CD4-positive, alpha-beta T cell treated with Interleukin-10 for 1 hour (primary cell): ENCODE measurements around the gene SPATA2.
"Not testable (repeated sequence)": the region's sequence is repeated elsewhere in the genome, so short reads cannot be mapped to it uniquely, and the experiment has no call there.

Experiments
- DNase-seq: peaks from one replicate; pipeline ENCODE4 v3.0.0-alpha.2; 2020

SPATA2 gene

GRCh38 chr20:49915380-49916145, at the start of gene SPATA2:
Gene SPATA2, minus strand, starts transcription at chr20:49915529. Its CDS starts 7,039 bp downstream, at chr20:49908490.
- DNase-seq, result peak; percentile 94

- DNase-seq, result no peak
These were observed 46.1 kb upstream of the SPATA2 start for GRCh38 chr20:49961413-49961812.

DNA sequence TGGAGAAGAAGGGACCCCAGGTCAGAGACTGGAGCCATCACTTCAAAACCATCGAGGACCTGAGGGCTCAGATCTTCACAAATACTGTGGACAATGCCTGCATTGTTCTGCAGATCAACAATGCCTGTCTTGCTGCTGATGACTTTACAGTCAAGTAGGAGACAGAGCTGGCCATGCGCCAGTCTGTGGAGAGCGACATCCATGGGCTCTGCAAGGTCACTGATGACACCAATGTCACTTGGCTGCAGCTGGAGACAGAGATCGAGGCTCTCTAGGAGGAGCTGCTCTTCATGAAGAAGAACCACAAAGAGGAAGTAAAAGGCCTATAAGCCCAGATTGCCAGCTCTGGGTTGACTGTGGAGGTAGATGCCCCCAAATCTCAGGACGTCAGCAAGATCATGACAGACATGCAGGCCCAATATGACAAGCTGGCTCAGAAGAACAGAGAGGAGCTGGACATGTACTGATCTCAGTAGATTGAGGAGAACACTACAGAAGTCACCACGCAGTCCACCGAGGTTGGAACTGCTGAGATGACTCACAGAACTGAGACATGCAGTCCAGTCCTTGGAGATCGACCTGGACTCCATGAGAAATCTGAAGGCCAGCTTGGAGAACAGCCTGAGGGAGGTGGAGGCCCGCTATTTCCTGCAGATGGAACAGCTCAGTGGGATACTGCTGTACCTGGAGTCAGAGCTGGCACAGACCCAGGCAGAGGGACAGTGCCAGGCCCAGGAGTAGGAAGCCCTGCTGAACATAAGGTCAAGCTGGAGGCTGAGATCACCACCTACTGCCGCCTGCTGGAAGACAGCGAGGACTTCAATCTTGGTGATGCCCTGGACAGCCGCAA, 42.0 kb upstream of the SPATA2 start:
- not testable (repeated sequence) for DNase-seq

GRCh38 chr20:49956689-49957088, 41.4 kb upstream of the SPATA2 start:
- no peak for DNase-seq

DNA sequence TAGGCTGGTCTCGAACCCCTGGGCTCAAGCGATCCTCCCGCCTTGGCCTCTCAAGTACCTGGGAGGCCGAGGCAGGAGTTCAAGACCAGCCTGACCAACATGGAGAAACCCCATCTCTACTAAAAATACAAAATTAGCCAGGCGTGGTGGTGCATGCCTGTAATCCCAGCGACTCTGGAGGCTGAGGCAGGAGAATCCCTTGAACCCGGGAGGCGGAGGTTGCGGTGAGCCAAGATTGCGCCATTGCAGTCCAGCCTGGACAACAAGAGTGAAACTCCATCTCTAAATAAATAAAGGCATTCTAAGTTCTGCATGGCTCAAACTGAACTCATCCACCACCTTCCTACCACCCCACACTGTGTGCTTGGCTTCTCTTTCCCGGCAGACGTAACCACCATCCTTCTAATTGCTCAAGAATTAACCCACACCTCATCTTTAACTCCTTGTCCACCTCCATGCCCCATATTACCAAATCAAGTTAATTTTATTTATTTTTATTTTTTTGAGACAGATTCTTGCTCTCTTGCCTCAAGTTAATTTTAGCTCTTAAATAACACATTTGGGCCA, 40.6 kb upstream of the SPATA2 start:
- DNase-seq, result not testable (repeated sequence)

DNA sequence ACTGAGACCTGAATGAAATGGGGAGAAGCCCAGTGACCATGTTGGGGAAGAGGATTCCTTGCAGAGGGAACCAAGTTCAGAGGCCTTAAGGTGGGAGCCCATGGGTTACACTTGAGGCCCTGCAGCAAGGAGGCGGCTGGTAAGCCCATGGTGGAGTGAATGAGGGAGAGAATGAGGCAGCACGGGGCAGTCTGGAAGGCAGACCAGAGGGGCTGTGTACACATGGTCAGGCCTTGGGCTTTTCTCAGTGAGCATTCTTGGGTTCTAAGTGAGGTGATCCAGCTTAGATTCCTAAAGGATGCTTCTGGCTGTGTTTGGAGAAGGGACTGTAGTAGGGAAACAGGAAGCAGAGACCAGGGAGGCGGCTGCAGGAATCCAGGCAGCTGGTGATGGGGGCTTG, 39.8 kb upstream of the SPATA2 start:
- DNase-seq, result no peak

DNA sequence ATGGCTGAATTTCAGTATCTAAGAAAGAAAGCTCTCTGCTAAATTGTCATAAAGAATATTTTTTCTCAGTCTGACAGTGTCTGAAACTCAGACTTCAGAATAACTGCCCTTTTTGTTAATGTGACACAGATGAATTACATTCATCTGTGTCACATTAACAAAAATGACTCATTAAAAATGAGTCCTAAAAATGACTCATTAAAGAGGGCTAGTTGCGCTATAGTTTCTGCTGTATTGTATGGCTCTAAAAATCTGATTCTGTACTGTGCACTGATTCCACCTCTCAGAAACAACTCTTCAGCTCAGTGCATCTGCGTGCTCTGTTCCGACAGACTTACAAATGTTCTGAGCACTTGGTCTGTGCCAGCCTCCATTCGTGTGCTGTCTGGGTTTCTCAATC, 35.8 kb upstream of the SPATA2 start:
- no peak for DNase-seq

GRCh38 chr20:49948809-49949507, 33.6 kb upstream of the SPATA2 start:
- DNase-seq, result no peak

DNA sequence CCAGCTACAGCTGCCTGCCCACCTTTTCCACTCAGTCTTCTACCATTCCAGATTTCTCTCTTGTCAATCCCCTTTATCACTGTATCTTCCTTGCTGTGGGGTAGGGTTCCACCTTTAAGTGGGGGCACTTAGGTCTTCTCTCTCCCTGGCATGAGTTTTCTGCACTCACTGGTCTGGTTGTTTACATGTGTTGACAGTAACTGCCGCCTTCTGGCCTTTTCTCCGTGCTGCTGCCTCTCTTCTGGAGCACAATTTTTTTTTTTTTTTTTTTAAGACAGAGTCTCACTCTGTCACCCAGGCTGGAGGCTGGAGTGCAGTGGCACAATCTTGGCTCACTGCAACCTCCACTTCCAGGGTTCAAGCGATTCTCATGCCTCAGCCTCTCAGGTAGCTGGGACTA, 32.8 kb upstream of the SPATA2 start:
- DNase-seq, result no peak

GRCh38 chr20:49945701-49946477, 30.6 kb upstream of the SPATA2 start:
- no peak for DNase-seq

GRCh38 chr20:49945306-49945700, 30.0 kb upstream of the SPATA2 start:
- no peak for DNase-seq

DNA sequence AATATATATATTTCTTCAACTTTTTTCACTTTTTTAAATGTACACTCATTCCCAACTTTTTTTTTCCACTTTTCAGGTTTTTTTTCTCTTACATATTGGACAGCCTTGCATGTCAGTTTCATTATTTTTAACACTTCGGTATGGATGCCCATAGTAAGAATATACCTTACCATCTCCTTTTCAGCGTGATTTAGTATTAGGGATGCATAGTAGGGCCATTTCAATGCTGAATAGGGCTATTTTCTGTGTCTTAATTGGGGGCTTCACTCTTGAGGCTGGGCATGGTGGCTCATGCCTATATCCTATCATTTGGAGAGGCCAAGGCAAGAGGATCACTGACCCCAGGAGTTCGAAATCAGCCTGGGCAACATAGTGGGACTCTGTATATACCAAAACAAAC, 27.6 kb upstream of the SPATA2 start:
- DNase-seq, result no peak

- DNase-seq, result no peak
These were observed 27.0 kb upstream of the SPATA2 start for GRCh38 chr20:49942303-49942702.

- DNase-seq, result no peak
These were observed 26.1 kb upstream of the SPATA2 start for GRCh38 chr20:49941456-49941855.

- no peak for DNase-seq
These were observed 23.1 kb upstream of the SPATA2 start for GRCh38 chr20:49938173-49939163.

GRCh38 chr20:49937027-49937929, 21.9 kb upstream of the SPATA2 start:
- peak; percentile 26 for DNase-seq

DNA sequence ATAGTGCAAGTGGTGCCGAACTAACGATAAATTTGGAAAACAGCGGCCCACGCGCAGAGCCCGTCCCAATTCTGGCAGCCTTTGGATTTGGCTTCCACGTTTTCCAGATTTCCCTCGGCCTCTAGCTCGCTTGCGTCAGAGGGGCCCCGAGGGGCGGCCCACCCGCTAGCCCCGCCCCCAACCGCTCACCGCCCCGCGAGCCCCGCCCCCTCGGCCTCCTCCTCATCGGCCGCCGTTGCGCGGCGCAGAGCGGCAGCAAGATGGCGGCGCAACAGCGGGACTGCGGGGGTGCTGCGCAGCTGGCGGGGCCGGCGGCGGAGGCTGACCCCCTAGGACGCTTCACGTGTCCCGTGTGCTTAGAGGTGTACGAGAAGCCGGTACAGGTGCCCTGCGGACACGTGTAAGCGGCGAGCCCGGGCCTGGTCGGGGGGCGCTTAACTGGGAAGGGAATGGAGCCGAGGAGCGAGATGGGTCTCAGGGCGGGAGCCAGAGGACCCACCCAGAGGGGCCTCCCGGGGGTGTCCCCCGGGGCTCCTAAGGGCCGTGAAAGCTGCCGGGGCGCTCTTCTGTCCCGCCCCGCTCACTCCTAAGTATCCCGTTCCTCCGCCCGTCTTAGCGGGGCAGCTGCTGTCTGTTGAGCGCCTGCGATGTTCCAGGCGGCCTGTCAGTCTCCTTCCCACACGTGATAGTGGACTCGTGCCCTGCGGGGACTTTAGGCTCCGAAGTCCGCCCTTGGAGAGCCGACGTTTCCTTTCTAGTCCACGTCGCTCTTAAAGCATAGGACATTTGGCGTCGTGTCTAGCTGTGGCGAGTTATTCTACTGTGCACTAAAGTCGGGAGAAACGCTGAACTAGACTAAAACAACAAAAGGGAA, 21.1 kb upstream of the SPATA2 start, which contains the start of gene RNF114:
Gene RNF114, plus strand, starts transcription at position 245 of the 874 bp plus-strand sequence. Its CDS starts 16 bp downstream, at position 261.
- DNase-seq, result peak; percentile 93

DNA sequence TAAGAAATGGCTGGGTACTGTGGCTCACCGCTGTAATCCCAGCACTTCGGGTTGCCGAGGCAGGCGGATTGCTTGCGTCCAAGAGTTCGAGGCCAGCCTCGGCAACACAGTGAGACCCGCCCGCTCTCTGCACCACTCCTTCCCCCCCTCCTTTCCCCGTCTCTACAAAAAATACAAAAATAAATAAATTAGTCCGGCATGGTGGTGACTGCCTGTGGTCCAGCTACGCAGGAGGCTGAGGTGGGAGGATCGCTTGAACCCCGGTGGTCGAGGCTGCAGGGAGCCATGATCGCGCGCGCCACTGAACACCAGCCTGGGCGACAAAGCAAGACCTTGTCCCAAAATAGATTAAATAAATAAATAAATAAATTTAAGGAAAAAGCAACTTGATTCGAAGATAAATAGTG, 20.4 kb upstream of the SPATA2 start:
- DNase-seq, result no peak

- no peak for DNase-seq
These were observed 13.8 kb upstream of the SPATA2 start for GRCh38 chr20:49929142-49929494.
